Measurements from ENCODE around the gene TBX4. TPM values are rescaled to one million over a fixed set of nuclear protein-coding genes. Genes with fewer than 3 reads are reported as not detected.
"Not testable (repeated sequence)": the region's sequence is repeated elsewhere in the genome, so short reads cannot be mapped to it uniquely, and the experiment has no call there.

The TBX4 gene
- total RNA-seq, 4 donors from 2014 or later: not detected

DNA sequence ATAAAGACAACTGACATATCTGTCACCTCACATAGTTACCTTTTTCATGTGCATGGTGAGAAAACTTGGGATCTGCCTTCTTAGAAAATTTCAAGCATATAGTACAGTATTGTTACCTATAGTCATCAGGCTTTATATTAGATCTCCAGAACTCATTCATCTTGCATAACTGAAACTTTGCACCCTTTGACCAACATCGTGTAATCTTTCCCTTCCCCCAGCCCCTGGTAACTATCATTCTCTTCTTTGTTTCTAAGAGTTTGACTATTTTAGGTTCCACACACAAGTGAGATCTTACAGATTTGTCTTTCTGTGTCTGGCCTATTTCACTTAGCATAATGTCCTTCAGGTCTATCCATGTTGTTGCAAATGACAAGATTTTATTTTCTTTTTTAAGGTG, 22.9 kb upstream of the TBX4 start:
- intact Hi-C loops (cut with DNase I; ENCODE audit: low total_unique reads) (no loop called here), in situ Hi-C loops (cut with MboI; ENCODE audit: low sequenced_read_pairs in 4 of 4) (loop anchor here (10.0 to 25.0 kb wide), 2 partner anchors 406 to 408 kb away; no protein-coding TSS in a partner anchor)
- no peak for DNase-seq
- H3K27me3 ChIP-seq: no peaks in the 10 kb centered on the region
- ATAC-seq: no peak
- H3K9me3 ChIP-seq: no peaks in the 10 kb centered on the region
- no peaks in the 10 kb centered on the region for H3K4me1 ChIP-seq
- no peak overlapping the region for H3K27ac ChIP-seq
- no peaks in the 10 kb centered on the region for H3K36me3 ChIP-seq
- H3K4me3 ChIP-seq: no peak overlapping the region
- TF ChIP-seq POLR2A (IDR thresholded peaks at IDR 0.05): no peak
- TF ChIP-seq, protein P1, sequence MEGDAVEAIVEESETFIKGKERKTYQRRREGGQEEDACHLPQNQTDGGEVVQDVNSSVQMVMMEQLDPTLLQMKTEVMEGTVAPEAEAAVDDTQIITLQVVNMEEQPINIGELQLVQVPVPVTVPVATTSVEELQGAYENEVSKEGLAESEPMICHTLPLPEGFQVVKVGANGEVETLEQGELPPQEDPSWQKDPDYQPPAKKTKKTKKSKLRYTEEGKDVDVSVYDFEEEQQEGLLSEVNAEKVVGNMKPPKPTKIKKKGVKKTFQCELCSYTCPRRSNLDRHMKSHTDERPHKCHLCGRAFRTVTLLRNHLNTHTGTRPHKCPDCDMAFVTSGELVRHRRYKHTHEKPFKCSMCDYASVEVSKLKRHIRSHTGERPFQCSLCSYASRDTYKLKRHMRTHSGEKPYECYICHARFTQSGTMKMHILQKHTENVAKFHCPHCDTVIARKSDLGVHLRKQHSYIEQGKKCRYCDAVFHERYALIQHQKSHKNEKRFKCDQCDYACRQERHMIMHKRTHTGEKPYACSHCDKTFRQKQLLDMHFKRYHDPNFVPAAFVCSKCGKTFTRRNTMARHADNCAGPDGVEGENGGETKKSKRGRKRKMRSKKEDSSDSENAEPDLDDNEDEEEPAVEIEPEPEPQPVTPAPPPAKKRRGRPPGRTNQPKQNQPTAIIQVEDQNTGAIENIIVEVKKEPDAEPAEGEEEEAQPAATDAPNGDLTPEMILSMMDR (IDR thresholded peaks at IDR 0.05 in 4 of 5, conservative IDR thresholded peaks at IDR 0.05 in 1 of 5): no peak

DNA sequence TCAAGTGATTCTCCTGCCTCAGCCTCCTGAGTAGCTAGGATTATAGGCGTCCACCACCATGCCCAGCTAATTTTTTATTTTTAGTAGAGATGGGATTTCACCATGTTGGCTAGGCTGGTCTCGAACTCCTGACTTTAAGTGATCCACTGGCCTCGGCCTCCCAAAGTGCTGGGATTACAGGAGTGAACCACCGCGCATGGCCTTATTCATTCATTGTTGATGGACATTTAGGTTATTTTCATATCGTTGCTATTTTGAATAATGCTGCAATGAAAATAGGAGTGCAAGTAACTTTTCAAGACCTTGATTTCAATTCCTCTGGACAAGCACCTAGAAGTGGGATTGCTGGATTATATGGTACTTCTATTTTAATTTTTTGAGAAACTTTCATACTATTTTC, 22.4 kb upstream of the TBX4 start:
- H3K27ac ChIP-seq; intact Hi-C loops (cut with DNase I; ENCODE audit: low total_unique reads); ATAC-seq; H3K27me3 ChIP-seq; H3K36me3 ChIP-seq; H3K9me3 ChIP-seq; H3K4me1 ChIP-seq; H3K4me3 ChIP-seq; DNase-seq: not testable (repeated sequence)
- in situ Hi-C loops (cut with MboI; ENCODE audit: low sequenced_read_pairs in 4 of 4): loop anchor here (10.0 to 25.0 kb wide), 2 partner anchors 405 to 407 kb away; no protein-coding TSS in a partner anchor

DNA sequence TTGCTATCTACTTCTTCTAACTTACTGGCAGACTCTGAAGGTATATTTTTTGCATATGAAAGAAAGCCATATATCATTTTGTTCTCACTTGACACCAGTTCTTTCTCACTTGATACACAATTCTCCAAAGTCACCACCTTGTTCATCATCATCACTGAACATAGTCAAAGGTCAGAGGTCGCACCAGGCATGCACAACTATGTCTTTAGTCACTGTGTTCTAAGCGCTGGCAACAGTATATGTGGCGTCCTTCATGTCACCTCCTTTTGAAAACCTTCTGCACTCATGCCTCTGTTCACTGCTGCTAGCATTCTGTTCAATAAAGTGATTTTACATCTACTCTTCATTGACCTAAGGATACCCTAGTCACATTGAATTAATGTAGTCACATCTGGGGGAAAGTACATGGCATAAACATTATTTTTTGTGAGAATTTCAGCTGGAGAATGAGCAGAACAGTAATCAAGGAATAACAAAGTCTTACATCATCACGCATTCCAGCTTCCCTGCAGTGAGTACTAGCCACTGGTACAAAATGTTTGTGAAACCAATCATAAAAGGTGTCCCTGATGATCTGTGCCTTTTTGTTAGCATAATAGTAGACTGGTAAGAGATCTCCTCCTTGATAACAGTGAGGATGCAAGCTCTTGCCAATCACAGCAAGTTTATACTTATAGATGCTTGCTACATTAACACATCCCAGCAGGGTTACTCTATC, 20.5 kb upstream of the TBX4 start:
- TF ChIP-seq POLR2A (IDR thresholded peaks at IDR 0.05): no peak
- TF ChIP-seq, protein P1 (IDR thresholded peaks at IDR 0.05 in 4 of 5, conservative IDR thresholded peaks at IDR 0.05 in 1 of 5): no peak
- intact Hi-C loops (cut with DNase I; ENCODE audit: low total_unique reads): no loop called here
- Histone ChIP-seq H3K4me1 (no peaks in the 10 kb centered on the region), H3K9me3 (peaks cover 0 to 8% (median 0%) of the 10 kb centered on the region in 3 donors), H3K27ac (no peak overlapping the region), H3K27me3 (no peaks in the 10 kb centered on the region), H3K36me3 (no peaks in the 10 kb centered on the region), H3K4me3 (no peak overlapping the region)
- DNase-seq: no peak
- in situ Hi-C loops (cut with MboI; ENCODE audit: low sequenced_read_pairs in 4 of 4): loop anchor here in 2 of 4 donors (25.0 kb wide), 1 partner anchor 406 kb away; no protein-coding TSS in a partner anchor
- ATAC-seq: no peak

DNA sequence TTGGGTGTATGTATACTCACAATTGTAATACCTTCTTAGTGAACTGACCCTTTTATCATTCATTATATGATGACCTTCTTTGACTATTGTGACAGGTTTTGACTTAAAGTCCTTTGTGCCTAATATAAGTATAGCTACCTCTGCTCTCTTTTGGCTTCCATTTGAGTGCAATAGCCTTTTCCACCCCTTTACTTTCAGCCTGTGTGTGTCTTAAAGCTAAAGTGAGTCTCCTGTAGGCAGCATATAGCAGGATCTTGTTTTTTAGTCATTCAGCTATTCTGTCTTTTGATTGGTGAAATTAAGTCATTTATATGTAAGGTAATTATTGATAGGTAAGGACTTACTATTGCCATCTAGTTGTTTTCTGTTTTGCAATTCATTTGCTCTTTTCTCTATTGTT, 15.9 kb upstream of the TBX4 start:
- intact Hi-C loops (cut with DNase I; ENCODE audit: low total_unique reads) (no loop called here), in situ Hi-C loops (cut with MboI; ENCODE audit: low sequenced_read_pairs in 4 of 4) (loop anchor here in 2 of 4 donors (25.0 kb wide), 1 partner anchor 401 kb away; no protein-coding TSS in a partner anchor)
- Histone ChIP-seq H3K36me3 (no peaks in the 10 kb centered on the region), H3K4me3 (no peak overlapping the region), H3K27ac (no peak overlapping the region), H3K4me1 (no peaks in the 10 kb centered on the region), H3K9me3 (peaks cover 0 to 8% (median 0%) of the 10 kb centered on the region in 3 donors), H3K27me3 (peaks cover 0 to 5% (median 2%) of the 10 kb centered on the region in 3 donors)
- ATAC-seq: no peak
- DNase-seq: no peak
- no peak for TF ChIP-seq POLR2A (IDR thresholded peaks at IDR 0.05)
- TF ChIP-seq, protein P1 (IDR thresholded peaks at IDR 0.05 in 4 of 5, conservative IDR thresholded peaks at IDR 0.05 in 1 of 5): no peak

DNA sequence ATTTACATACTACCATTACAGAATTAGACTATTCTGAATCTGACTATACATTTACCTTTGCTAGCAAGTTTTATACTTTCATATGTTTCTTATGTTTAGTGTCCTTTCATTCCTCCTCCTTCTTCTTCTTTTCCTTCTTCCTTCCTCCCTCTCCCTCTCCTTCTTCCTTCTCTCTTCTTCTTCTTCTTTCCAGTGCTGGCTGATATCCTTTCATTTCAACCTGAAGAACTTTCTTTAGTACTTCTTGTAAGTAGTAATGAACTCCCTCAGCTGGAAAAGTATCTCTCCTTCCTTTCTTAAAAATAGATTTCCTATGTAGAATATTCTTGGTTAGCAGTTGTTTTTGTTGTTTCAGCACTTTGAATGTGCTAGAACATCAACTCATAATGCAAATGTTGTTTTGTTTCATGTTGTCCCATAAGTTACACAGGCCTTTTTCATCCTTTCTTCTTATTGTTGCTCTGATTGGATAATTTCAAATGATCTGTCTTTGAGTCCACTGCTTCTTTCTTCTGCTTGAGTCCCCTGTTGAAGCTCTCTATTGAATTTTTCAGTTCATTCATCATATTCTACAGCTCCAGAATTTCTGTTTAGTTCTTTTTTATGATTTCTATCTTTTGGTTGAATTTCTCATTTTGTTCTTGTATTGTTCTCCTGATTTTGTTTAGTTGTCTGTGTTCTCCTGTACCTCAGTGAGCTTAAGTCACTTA, 15.1 kb upstream of the TBX4 start:
- DNase-seq: no peak
- in situ Hi-C loops (cut with MboI; ENCODE audit: low sequenced_read_pairs in 4 of 4) (loop anchor here in 2 of 4 donors (25.0 kb wide), 1 partner anchor 400 kb away; no protein-coding TSS in a partner anchor), intact Hi-C loops (cut with DNase I; ENCODE audit: low total_unique reads) (no loop called here)
- no peak for ATAC-seq
- Histone ChIP-seq H3K27me3 (peaks cover 0 to 5% (median 2%) of the 10 kb centered on the region in 3 donors), H3K9me3 (peaks cover 0 to 8% (median 0%) of the 10 kb centered on the region in 3 donors), H3K36me3 (no peaks in the 10 kb centered on the region), H3K4me1 (no peaks in the 10 kb centered on the region), H3K4me3 (no peak overlapping the region), H3K27ac (no peak overlapping the region)
- TF ChIP-seq, protein P1 (IDR thresholded peaks at IDR 0.05 in 4 of 5, conservative IDR thresholded peaks at IDR 0.05 in 1 of 5): no peak
- TF ChIP-seq POLR2A (IDR thresholded peaks at IDR 0.05): no peak

All from gastrocnemius medialis (tissue), 4 donors.